HEK293 (cell line): ENCODE data around the gene LHFPL6.

Source experiments
- CTCF ChIA-PET: fragments of 350-600 bp; formaldehyde crosslinking; extraction: SDS; loops from one replicate; lab custom pipeline; 2021; ENCODE audit warnings: antibody characterized with exemption; lab: Yijun Ruan, JAX
- POLR2A ChIA-PET: fragments of 300-600 bp; formaldehyde crosslinking; extraction: SDS; loops from one replicate; lab custom pipeline; 2020; ENCODE audit warnings: antibody characterized with exemption, inconsistent platforms; lab: Yijun Ruan, JAX
- H3K27ac ChIP-seq: fragments of 200-500 bp; sonication (Bioruptor generic); 2 replicates; pipeline ENCODE4 v1.5.1; 2014; ENCODE audit warnings: low read depth, low read length, control low read depth, inconsistent platforms; ENCODE audit errors: extremely low read depth
- H3K36me3 ChIP-seq, 2 experiments: fragments of 200-500 bp in 1 of 2; sonication (Bioruptor generic) in 1 of 2; 1 replicate in 1 of 2; 2 replicates in 1 of 2; pipeline ENCODE4 v1.5.1; 2014 to 2017; ENCODE audit warnings: inconsistent platforms in 2 of 2, low read length in 2 of 2; ENCODE audit not compliant: control insufficient read depth in 2 of 2, insufficient read depth in 1 of 2
- H3K4me1 ChIP-seq: fragments of 200-500 bp; sonication (Bioruptor generic); 2 replicates; pipeline ENCODE4 v1.5.1; 2014; ENCODE audit warnings: mild to moderate bottlenecking, low read length, inconsistent platforms; ENCODE audit not compliant: control insufficient read depth, insufficient read depth
- H3K4me3 ChIP-seq: 2 replicates; pipeline ENCODE4 v1.5.1; 2011; ENCODE audit warnings: low read depth, mild to moderate bottlenecking, control low read depth, low read length, moderate library complexity
- H3K9me3 ChIP-seq: fragments of 200-500 bp; sonication (Bioruptor generic); 2 replicates; pipeline ENCODE4 v1.5.1; 2014; ENCODE audit warnings: low read depth, low read length, inconsistent platforms; ENCODE audit not compliant: control insufficient read depth, insufficient read depth
- BCL11A ChIP-seq: fragments of 450-650 bp; formaldehyde crosslinking; IDR thresholded peaks from 2 replicates; pipeline ENCODE4 v1.5.1; 2016; ENCODE audit warnings: low read depth, missing biosample characterization, missing genetic modification characterization
- FEZF1 ChIP-seq: fragments of 450-650 bp; formaldehyde crosslinking; IDR thresholded peaks from 2 replicates; pipeline ENCODE4 v1.5.1; 2016; ENCODE audit warnings: missing biosample characterization, missing genetic modification characterization
- HOXC10 ChIP-seq: sonication (generic); formaldehyde crosslinking; IDR thresholded peaks from 2 replicates; pipeline ENCODE4 v1.8.1; 2023; ENCODE audit warnings: mild to moderate bottlenecking, missing genetic modification reagents
- SP3 ChIP-seq: fragments of 450-650 bp; formaldehyde crosslinking; IDR thresholded peaks from 2 replicates; pipeline ENCODE4 v1.5.1; 2016; ENCODE audit warnings: missing biosample characterization, missing genetic modification characterization
- ZNF214 ChIP-seq: fragments of 450-650 bp; formaldehyde crosslinking; IDR thresholded peaks from 2 replicates; pipeline ENCODE4 v1.5.1; 2017; ENCODE audit warnings: missing biosample characterization, mild to moderate bottlenecking, missing genetic modification characterization, borderline replicate concordance
- ZNF596 ChIP-seq: fragments of 450-650 bp; IDR thresholded peaks from 2 replicates; pipeline ENCODE4 v1.5.0; 2018; ENCODE audit warnings: missing biosample characterization, mild to moderate bottlenecking, missing genetic modification characterization, moderate library complexity
- ZNF660 ChIP-seq: fragments of 450-650 bp; IDR thresholded peaks from 2 replicates; pipeline ENCODE4 v1.5.1; 2018; ENCODE audit warnings: missing biosample characterization, mild to moderate bottlenecking, missing genetic modification characterization
- TF ChIP-seq, protein P1 (sequence below): fragments of 450-650 bp; formaldehyde crosslinking; IDR thresholded peaks from 2 replicates; pipeline ENCODE4 v1.5.1; 2016; ENCODE audit warnings: missing biosample characterization, missing genetic modification characterization
- TF ChIP-seq, protein P2 (sequence below): IDR thresholded peaks from 2 replicates; pipeline ENCODE4 v1.6.1; 2011; ENCODE audit warnings: mild to moderate bottlenecking, low read depth, low read length, borderline replicate concordance
- TF ChIP-seq, protein P3 (sequence below): fragments of 450-650 bp; formaldehyde crosslinking; IDR thresholded peaks from 2 replicates; pipeline ENCODE4 v1.5.1; 2017; ENCODE audit warnings: missing biosample characterization, missing genetic modification characterization
- TF ChIP-seq, protein P4 (sequence below): fragments of 450-650 bp; formaldehyde crosslinking; IDR thresholded peaks from 2 replicates; pipeline ENCODE4 v1.5.0; 2017; ENCODE audit warnings: missing biosample characterization, missing genetic modification characterization, borderline replicate concordance
- TF ChIP-seq, protein P5 (sequence below): fragments of 450-650 bp; IDR thresholded peaks from 2 replicates; pipeline ENCODE4 v1.5.1; 2018; ENCODE audit warnings: missing biosample characterization, mild to moderate bottlenecking, missing genetic modification characterization

The LHFPL6 gene

DNA sequence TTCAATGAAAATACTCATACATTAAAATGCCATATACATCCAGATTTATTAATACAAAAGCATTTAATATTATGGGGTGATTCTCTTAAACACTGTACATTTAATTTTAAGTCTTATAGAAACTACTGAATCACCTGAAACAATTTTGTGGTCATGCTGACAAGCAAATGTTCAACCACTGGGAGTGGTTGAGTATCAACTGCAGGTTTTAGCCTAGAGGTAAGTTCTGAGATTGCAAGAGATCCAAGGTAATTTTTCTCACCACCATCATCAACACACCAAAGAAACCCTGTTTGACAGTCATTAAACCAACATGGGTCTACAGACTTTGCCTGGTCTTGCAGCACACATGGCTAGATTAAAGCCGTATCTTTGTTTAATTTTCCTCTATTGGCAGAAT lies 196.3 kb downstream of the LHFPL6 start:
- no peaks in the 10 kb centered on the region for H3K36me3 ChIP-seq
- TF ChIP-seq HOXC10 (CRISPR knock-in tag) (no peak), ZNF660 (no peak), BCL11A (tag by site-specific recombination) (no peak), ZNF214 (tag by site-specific recombination) (no peak)
- TF ChIP-seq, protein P1, sequence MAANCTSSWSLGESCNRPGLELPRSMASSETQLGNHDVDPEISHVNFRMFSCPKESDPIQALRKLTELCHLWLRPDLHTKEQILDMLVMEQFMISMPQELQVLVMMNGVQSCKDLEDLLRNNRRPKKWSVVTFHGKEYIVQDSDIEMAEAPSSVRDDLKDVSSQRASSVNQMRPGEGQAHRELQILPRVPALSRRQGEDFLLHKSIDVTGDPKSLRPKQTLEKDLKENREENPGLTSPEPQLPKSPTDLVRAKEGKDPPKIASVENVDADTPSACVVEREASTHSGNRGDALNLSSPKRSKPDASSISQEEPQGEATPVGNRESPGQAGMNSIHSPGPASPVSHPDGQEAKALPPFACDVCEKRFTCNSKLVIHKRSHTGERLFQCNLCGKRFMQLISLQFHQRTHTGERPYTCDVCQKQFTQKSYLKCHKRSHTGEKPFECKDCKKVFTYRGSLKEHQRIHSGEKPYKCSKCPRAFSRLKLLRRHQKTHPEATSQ (tag by site-specific recombination) = no peak
- TF ChIP-seq, protein P2, sequence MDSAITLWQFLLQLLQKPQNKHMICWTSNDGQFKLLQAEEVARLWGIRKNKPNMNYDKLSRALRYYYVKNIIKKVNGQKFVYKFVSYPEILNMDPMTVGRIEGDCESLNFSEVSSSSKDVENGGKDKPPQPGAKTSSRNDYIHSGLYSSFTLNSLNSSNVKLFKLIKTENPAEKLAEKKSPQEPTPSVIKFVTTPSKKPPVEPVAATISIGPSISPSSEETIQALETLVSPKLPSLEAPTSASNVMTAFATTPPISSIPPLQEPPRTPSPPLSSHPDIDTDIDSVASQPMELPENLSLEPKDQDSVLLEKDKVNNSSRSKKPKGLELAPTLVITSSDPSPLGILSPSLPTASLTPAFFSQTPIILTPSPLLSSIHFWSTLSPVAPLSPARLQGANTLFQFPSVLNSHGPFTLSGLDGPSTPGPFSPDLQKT = no peak
- TF ChIP-seq, protein P3, sequence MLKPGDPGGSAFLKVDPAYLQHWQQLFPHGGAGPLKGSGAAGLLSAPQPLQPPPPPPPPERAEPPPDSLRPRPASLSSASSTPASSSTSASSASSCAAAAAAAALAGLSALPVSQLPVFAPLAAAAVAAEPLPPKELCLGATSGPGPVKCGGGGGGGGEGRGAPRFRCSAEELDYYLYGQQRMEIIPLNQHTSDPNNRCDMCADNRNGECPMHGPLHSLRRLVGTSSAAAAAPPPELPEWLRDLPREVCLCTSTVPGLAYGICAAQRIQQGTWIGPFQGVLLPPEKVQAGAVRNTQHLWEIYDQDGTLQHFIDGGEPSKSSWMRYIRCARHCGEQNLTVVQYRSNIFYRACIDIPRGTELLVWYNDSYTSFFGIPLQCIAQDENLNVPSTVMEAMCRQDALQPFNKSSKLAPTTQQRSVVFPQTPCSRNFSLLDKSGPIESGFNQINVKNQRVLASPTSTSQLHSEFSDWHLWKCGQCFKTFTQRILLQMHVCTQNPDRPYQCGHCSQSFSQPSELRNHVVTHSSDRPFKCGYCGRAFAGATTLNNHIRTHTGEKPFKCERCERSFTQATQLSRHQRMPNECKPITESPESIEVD (tag by site-specific recombination) = no peak
- TF ChIP-seq, protein P4, sequence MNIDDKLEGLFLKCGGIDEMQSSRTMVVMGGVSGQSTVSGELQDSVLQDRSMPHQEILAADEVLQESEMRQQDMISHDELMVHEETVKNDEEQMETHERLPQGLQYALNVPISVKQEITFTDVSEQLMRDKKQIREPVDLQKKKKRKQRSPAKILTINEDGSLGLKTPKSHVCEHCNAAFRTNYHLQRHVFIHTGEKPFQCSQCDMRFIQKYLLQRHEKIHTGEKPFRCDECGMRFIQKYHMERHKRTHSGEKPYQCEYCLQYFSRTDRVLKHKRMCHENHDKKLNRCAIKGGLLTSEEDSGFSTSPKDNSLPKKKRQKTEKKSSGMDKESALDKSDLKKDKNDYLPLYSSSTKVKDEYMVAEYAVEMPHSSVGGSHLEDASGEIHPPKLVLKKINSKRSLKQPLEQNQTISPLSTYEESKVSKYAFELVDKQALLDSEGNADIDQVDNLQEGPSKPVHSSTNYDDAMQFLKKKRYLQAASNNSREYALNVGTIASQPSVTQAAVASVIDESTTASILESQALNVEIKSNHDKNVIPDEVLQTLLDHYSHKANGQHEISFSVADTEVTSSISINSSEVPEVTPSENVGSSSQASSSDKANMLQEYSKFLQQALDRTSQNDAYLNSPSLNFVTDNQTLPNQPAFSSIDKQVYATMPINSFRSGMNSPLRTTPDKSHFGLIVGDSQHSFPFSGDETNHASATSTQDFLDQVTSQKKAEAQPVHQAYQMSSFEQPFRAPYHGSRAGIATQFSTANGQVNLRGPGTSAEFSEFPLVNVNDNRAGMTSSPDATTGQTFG (tag by site-specific recombination) = no peak
- ChIA-PET POLR2A (no interaction called here), CTCF (no interaction called here)
- H3K4me3 ChIP-seq = no peak overlapping the region
- no peak overlapping the region for H3K27ac ChIP-seq
- H3K4me1 ChIP-seq = peaks cover 6% of the 10 kb centered on the region; the same call in 1 of the 2 replicates
- no peaks in the 10 kb centered on the region for H3K9me3 ChIP-seq

DNA sequence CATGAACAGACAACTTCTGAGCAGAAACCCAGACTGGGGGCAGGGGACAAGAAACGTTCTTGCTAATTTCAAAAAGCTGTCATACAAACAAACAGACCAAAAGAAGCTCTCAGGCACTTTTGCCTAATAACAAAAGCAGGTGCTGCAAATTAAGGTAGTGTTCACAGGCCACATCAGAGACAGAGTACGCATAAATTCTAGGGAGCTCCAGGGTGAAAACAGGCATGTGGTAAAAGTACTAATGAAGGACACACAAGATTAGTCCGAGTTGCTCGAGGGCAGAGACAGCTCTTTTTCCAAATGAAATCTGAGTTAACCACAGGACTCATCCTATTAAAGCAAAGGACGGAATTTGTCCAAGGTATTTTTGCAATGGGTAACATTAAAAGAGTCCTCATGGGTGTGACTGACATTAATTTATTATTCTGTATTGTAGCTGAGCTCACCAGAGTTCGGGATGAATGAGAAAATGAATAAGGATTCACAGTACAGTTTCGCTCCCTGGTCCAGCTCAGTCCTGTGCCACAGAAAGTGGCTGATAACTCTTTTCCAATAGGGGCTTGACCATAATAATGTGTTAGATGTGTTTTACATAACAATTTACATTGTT lies 197.3 kb downstream of the LHFPL6 start:
- CTCF ChIA-PET = interaction anchor here (0.7 to 2.1 kb wide), 4 partner anchors 9 to 206 kb away, joined by 3 to 11 read pairs (median 4); no protein-coding TSS in a partner anchor

More for the DNA sequence above, 197.3 kb downstream of the LHFPL6 start:
- H3K4me1 ChIP-seq = peaks cover 9% of the 10 kb centered on the region; the same call in 1 of the 2 replicates
- POLR2A ChIA-PET = no interaction called here
- peak; percentile 14; the same call in 1 of the 2 replicates for TF ChIP-seq FEZF1 (tag by site-specific recombination)
- TF ChIP-seq, protein P3 (tag by site-specific recombination) = peak; percentile 40; the same call in 1 of the 2 replicates
- TF ChIP-seq, protein P5, sequence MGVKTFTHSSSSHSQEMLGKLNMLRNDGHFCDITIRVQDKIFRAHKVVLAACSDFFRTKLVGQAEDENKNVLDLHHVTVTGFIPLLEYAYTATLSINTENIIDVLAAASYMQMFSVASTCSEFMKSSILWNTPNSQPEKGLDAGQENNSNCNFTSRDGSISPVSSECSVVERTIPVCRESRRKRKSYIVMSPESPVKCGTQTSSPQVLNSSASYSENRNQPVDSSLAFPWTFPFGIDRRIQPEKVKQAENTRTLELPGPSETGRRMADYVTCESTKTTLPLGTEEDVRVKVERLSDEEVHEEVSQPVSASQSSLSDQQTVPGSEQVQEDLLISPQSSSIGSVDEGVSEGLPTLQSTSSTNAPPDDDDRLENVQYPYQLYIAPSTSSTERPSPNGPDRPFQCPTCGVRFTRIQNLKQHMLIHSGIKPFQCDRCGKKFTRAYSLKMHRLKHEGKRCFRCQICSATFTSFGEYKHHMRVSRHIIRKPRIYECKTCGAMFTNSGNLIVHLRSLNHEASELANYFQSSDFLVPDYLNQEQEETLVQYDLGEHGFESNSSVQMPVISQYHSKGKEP (tag by site-specific recombination) = 0 out of 2 replicates have a peak, but pooled peaks have one; percentile 9
- no peak for TF ChIP-seq SP3
- TF ChIP-seq, protein P1 (tag by site-specific recombination) = no peak
- TF ChIP-seq ZNF596 = no peak
- H3K36me3 ChIP-seq = no peaks in the 10 kb centered on the region
- H3K27ac ChIP-seq = no peak overlapping the region
- H3K9me3 ChIP-seq = no peaks in the 10 kb centered on the region
- no peak overlapping the region for H3K4me3 ChIP-seq
